COLO668 (cell line): ENCODE data around the gene CXCL16.
"Not testable (repeated sequence)": the region's sequence is repeated elsewhere in the genome, so short reads cannot be mapped to it uniquely, and the experiment has no call there.

ENCODE experiments used
- DNase-seq: peaks from one replicate; lab custom pipeline; 2025; ENCODE audit not compliant: unreplicated experiment; lab: John Stamatoyannopoulos, UW

CXCL16 gene

DNA sequence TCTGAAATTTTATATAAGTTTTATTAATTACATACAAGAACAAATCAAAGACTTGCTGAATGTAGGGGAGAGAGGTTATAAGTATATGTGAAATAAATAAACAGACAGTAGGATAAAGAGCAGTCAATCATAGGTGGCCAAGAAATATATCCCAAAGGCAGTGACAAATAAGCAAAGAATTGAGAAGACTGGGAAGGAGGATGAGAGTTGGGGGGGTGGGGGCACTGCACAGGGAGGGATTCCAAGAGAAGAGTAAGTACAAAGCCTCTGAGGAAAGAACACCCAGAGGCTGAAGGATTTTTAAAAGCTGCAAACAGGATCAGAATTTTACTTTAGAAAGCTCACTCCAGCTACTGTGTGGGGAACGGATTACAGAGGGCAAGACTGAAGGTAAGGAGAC lies 38.6 kb downstream of the CXCL16 start:
- DNase-seq, result no peak

DNA sequence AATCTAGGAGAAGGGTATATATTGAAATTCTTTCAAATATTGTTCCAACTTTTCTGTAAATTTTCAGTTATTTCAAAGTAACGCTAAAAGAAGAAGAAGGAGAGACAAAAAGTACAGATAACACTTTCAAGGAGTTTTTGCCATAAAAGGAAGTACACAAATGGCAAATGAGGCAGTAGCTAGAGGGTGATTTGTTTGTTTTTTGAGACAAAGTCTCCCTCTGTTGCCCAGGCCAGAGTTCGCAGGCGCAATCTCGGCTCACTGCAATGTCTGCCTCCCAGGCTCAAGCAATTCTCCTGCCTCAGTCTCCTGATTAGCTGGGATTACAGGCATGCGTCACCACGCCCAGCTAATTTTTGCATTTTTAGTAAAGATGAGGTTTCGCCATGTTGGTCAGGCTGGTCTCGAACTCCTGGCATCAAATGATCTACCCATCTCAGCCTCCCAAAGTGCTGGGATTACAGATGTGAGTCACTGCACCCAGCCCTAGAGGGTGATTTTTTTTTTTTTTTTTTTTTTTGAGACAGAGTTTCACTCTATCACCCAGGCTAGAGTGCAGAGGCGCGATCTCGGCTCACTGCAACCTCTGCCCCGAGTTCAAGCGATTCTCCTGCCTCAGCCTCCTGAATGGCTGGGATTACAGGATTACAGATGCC lies 40.2 kb downstream of the CXCL16 start:
- not testable (repeated sequence) for DNase-seq

GRCh38 chr17:4696437-4696805 lies 43.3 kb downstream of the CXCL16 start:
- DNase-seq, result no peak

DNA sequence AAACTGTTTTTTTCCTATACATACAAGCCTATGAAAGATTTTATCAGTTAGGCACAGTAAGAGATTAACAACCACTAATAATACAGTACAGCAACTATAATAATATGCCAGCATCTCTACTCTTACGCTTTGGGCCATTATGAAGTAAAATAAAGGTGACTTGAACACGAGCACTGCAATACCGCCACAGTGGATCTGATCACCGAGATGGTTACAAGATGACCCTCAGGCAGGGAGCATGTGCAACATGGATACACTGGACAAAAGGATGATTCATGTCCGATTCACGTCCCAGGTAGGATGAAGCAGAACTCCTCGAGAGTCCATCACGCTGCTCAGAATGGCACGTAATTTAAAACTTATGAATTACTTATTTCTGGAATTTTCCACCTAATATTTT lies 46.3 kb downstream of the CXCL16 start:
- no peak for DNase-seq

DNA sequence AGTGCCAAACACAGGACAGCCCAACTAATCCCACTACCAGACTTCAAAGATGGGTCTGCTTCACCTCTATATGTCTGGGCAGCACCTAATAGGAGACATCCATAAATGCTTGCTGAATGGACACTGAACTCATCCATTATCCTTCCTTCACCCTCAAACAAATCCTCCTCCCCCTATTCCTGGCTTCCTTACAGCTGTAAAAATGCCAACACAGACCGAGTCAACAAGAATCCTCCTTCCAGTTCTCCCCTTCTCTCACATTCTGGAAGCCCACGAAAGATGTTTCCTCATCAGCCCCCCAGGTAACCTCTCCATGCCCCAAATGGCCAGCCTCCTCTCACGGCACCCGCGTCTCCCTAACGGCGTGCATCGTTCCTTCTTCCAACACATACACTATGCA lies 48.0 kb downstream of the CXCL16 start:
- no peak for DNase-seq

DNA sequence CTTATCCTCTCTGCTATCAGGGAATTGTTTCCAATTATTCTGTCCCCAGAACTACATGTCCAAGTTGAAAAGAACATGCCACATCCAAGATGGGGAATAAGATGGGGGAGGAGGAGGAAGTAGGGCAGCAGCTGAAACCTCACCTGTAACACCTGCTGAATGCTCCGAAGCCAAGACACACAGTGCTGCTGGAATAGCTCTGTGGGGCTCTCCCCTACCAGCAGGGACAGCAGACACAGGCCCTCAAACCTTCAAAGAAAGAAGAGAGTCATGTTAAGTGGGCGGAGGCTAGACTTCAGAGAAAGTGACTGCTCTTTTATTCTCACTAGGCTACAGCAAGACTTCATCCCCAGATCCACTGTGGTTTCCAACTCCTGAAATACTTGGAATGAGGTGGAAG lies 49.0 kb downstream of the CXCL16 start:
- DNase-seq, result no peak

DNA sequence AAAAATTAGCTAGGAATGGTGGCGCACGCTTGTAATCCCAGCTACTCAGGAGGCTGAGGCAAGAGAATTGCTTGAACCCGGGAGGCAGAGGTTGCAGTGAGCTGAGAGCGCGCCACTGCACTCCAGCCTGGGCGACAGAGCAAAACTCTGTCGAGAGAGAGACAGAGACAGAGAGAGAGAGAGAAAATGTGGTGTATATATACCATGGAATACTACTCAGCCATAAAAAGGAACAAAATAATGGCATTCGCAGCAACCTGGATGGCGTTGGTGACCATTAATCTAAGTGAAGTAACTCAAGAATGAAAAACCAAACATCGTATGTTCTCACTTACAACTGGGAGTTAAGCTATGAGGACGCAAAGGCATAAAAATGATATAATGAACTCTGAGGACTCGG lies 49.9 kb downstream of the CXCL16 start:
- not testable (repeated sequence) for DNase-seq

DNA sequence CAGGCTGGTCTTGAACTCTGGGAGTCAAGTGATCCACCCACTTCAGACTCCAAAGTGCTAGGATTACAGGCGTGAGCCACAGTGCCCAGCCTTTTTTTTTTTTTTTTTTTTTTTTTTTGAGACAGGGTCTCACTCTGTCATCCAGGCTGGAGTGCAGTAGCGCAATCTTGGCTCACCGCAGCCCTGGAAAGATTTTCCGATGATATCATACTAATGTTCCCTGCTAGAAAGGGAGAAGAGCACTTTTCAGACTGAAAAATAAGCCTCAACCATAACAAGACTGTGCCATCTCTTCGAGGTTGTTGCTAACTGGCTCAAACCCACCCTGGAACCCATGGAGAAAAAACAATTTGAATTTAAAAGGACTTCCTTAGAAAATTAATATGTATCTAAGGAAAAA lies 56.0 kb downstream of the CXCL16 start:
- DNase-seq, result not testable (repeated sequence)
